K562 (cell line): Measurements from ENCODE around the gene AQP11.

Source experiments
- CREB3L1 ChIP-seq: fragments of 450-650 bp; IDR thresholded peaks from 2 replicates; pipeline ENCODE4 v1.6.1; 2014; ENCODE audit warnings: low read depth, mild to moderate bottlenecking, moderate library complexity, borderline replicate concordance
- TEAD2 ChIP-seq: fragments of 450-650 bp; IDR thresholded peaks from 2 replicates; pipeline ENCODE4 v1.6.1; 2016; ENCODE audit warnings: missing genetic modification characterization, control low read depth, missing compliant biosample characterization
- THRB ChIP-seq: fragments of 450-650 bp; formaldehyde crosslinking; conservative IDR thresholded peaks from 2 replicates; pipeline ENCODE4 v1.4.0; 2022; ENCODE audit warnings: mild to moderate bottlenecking, missing genetic modification characterization
- ZFX ChIP-seq: sonication (generic); formaldehyde crosslinking; IDR thresholded peaks from 2 replicates; pipeline ENCODE4 v1.8.0; 2022; ENCODE audit warnings: mild to moderate bottlenecking, missing genetic modification reagents, moderate library complexity
- ZNF3 ChIP-seq: fragments of 250-450 bp; sonication (Bioruptor Pico); IDR thresholded peaks from 2 replicates; pipeline ENCODE4 v1.5.0; 2021; ENCODE audit warnings: mild to moderate bottlenecking, moderate library complexity
- ZNF76 ChIP-seq: fragments of 250-450 bp; sonication (Bioruptor Pico); IDR thresholded peaks from 2 replicates; pipeline ENCODE4 v1.4.0; 2020; ENCODE audit warnings: mild to moderate bottlenecking, moderate library complexity, borderline replicate concordance

DNA sequence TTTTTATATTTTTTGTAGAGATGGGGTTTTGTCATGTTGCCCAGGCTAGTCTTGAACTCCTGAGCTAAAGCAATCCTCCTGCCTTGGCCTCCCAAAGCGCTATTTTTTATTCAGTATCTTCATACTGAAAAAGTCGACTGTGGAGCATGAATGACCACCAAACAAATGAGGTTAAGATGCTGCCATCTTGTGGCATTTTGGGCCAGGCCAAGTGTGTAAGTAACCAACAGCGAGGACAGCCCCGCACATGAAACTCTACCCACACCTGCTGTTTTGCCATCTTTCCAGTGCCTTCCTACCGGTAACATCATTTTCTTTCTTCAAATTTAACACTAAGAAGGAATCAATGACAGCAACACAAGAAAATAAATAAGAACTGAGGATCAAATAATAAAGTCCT lies 32.2 kb upstream of the AQP11 start:
- TF ChIP-seq ZNF76 = no peak
- no peak for TF ChIP-seq ZFX (CRISPR knock-in tag)
- no peak for TF ChIP-seq THRB (CRISPR knock-in tag)
- TF ChIP-seq ZNF3 (CRISPR knock-in tag) = no peak
- TF ChIP-seq CREB3L1 = no peak
- no peak for TF ChIP-seq TEAD2 (tag)
